Tibial nerve (tissue), 4 donors: Measurements from ENCODE around the gene MBD3L3.

ENCODE experiments used
- CTCF ChIP-seq, 5 experiments: fragments of 200-600 bp in 3 of 5; fragments of 450-650 bp in 2 of 5; sonication (generic) in 3 of 5; IDR thresholded peaks; one replicate each; pipeline ENCODE4 v1.5.1; 2016 to 2019; ENCODE audit warnings: antibody characterized with exemption in 5 of 5, mild to moderate bottlenecking in 3 of 5, moderate library complexity in 2 of 5
- EP300 ChIP-seq, 2 donors: sonication (generic); formaldehyde crosslinking; IDR thresholded peaks; one replicate each; pipeline ENCODE4 v1.6.1; 2017; ENCODE audit warnings: antibody characterized with exemption in 2 of 2, mild to moderate bottlenecking in 1 of 2
- POLR2A ChIP-seq, 2 donors: fragments of 450-650 bp; IDR thresholded peaks; one replicate each; pipeline ENCODE4 v1.6.1; 2017; ENCODE audit warnings: antibody characterized with exemption in 2 of 2, mild to moderate bottlenecking in 2 of 2, moderate library complexity in 2 of 2

- TF ChIP-seq CTCF (IDR thresholded peaks at IDR 0.05): no peak
- no peak for TF ChIP-seq POLR2A (IDR thresholded peaks at IDR 0.05)
- TF ChIP-seq EP300 (IDR thresholded peaks at IDR 0.05): no peak
Observed at GRCh38 chr19:7063339-7063738, 4.9 kb upstream of the MBD3L3 start.
